ENCODE measurements around the gene HOXD9.

DNA sequence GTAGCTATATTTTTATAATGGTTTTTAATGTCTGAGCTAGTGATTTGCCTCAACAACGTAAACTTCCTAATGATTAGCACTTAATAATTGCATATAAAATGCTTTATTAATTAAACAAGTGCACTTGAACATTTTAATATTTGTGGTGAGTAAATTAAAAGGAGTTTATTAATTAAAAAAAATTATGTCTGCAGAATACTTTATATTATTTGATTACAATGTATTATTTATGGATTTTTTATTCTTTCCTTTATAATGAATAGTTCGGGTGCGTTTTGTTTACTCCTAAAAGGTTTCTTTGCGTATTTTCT is 9.3 kb downstream of the HOXD9 start:
- TF ChIP-seq ZNF274 (IDR thresholded peaks at IDR 0.05; ENCODE audit: low read depth, low read length): no peak
- TF ChIP-seq YY1 (IDR thresholded peaks at IDR 0.05; ENCODE audit: insufficient read depth, insufficient read length): no peak
